ENCODE results near the gene EPB41L4B.
A peak's percentile ranks its signal among the peaks of the same experiment; 100 is the strongest.

Gene EPB41L4B

DNA sequence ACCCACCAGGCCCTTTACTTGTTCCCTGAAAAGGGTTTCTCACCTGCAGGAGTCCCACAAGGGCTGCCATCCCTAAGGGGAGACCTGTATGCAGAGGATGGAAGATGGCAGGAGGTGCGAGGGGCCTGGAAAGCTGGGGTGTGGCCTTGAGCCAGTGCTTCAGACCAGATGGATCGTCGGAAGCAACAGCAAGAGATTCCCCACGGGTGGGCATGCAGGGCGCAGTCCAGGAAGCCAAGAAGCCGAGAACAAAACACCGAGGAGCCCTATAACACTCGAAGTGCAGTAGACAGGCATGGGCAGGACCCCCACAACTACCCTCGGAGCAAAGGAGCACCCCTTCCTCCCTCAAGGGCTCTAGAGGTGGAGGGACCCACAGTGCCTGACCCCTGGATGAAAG is 129.1 kb downstream of the EPB41L4B start:
- no peak for DNase-seq

DNA sequence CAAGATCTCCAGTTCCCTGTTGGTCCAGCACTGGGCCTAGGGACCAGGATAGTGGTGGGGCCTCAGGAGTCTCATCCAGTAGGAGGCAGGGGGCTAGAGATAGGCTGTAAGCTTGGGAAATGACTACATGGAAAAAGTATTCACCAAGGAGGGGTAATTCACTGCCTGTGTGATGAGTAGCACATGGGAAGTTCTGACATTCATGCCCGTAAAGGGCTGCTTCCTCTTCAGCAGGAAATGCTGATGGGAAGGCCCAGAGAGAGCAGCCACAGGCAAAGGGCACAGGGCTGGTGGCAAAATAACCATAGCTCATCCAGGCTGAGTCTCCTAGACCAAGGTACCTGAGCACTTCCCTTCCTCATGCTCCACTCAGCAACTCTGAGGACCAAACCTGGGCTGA is 130.7 kb downstream of the EPB41L4B start:
- no peak for DNase-seq

DNA sequence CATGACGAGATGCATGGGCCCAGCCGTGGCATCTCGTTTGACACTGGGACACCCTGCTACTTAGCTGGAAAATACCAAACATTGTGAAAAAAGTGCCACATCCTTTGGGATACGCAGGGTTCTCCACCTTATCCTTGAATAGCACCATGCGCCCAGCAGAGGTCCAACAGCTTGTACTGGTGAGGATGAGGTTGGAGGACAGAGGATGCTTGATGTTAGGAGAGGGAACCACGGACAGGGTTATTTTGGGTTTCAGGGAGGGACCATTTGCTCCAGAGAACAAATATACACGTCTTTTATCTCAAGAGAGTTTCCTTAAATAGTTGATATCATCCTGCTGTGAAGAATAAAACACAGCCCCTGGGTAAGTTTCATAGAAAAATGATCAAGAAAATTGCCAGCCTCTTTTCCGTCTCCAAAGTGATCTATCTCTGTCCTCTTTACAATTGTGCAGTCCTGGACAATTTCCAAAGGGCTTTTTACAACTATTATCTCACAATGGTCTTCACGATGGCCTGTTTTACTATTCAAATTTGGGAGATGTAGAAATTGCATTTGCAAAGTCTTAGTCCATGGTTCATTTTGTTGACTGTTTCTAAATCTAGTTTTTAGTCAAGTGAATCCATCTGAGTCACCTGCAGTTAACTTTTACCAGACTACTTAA is 133.9 kb downstream of the EPB41L4B start:
- DNase-seq, result no peak

DNA sequence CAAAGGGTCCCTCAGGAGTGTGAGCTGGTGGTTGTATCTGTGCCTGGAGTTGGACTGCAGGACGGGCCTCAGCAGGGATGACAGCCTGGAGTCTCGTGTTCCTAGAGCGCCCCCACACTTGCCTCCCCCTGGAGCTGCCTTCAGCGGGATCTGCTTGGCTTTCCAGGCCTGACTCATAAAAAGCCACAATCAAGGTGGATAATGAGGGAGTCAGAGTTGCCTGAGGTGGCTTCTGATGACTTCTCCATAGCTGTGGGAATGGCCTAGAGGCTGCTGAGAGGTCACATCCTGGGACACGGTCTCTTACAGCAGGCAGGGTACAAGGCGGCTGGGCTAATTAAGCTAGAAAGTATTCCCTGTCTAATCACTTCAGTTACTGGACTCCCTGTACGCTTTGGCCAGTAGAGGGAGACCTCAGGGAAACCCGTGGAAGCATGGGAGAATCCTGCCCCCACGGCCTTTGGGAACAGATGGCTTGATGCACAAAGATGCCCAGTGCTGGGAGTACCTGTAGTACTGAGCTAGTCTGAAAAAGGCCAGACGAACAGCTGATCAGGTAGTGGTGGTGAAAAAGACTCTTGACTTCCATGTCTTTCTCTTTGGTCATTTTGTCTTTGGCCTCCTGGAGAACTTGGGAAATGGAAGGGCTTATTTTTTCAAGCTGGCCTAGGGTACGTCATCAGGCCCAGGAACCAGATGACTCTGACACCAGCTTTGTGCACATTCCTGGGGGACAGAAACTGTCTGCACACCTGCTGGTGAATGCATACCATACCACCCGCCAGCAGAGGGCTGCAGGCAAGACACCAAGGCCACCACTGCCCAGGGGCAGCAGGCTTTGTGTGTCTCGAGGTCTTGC is 137.7 kb downstream of the EPB41L4B start:
- no peak for DNase-seq

DNA sequence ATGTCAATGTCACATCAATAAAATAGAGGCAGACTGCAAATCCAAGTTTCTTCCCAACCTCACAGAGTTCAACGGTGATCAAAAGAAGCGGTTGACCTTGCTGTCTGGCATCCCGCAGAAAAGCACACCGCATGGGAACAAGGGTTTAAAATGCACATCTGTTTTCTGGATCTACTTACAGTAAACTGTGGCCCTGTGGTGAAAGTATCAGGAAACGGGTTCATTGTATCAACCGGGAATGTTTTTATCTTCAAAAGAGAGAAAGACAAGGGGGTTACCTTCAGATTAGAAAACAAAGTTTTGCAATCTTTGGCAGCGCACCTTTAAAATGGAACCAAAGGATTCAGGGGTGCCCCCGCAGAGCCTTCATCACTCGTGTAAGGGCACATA is 138.3 kb downstream of the EPB41L4B start:
- DNase-seq, result no peak

DNA sequence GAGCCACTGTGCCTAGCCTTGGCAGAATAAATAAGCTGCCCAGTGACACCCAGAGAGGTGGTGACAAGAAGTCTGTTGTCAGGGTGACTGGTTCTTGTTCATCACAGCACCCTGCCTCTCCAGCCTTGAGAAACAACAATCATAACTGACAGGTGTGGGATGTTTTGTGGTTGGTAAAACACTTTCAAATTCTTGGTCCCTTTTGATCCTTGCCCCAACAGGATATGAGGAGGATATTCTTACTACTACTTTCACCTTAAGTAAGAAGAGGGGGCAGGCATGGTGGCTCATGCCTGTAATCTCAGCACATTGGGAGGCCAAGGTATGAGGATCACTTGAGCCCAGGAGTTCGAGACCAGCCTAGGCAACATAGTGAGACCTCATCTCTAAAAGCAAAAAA is 139.6 kb downstream of the EPB41L4B start:
- no peak for DNase-seq

DNA sequence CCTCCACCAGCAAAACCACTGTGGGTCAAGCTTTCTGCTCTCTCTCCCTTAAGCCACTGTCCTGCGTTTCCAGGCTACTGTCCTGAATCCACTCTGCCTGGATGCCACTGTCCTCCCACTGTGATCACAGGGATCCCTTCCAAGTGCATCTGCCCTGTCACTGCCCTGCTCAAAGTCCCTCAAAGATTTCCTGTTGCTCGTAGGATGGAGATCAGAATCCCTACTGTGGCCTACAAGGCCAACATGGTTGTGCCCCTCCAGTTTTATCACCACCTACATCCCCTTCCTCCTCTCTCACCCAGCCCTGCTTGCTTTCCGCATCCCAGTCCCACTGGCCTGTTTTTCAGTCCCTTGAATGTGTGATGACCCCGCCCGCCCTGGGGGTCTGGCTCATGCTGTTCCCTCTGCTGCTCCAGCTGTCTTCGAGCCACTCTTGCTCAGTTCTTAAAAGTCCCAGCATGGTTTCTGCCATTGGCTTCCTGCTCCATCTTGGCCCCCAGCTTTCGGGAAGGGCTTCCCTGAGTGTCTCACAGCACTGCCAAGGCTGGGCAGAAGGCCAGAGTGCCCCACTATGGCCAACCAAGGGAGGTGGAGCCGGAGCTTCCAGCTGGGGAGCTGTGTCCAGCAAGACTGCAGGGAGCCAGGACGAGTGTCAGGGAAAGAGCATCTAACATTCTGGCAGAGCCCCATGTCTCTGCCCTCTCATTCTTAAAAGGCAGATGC is 140.9 kb downstream of the EPB41L4B start:
- DNase-seq, result peak; percentile 47

DNA sequence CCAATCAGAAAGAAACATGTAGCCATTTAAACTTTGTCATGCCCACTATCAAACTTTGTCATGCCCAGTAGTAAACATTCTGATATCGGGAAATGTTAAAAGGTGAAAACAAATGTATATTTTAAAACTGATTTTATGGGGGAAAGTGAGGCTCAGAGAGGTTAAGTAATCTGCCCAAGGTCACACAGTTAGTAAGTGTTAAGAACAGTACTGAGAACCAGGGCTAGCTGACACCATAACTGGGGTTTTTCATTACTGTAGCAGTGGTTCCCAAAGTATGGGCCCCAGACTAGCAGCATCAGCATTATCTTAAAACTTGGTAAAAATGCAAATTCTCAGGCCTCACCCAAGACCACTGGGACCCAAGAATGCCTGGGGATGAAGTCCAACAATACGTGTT is 143.9 kb downstream of the EPB41L4B start:
- no peak for DNase-seq

DNA sequence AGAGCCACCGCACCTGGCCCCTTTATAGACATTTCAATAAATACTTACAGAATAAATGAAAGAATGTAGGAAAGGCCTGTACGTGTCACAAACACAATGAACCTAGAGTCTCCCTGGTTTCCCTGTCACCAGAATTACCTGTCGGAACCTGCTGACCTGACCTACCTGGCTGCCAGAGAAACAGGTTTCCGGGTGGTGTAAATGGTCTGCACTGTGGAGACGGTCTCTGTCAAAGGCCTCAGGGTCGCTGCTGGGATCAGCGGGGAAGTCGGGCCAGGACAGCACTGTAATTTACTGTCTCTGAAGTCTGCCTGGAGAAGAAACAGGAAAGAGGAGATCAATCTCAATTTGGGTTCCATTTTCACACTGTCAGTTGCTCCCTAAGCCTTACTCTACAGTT is 144.5 kb downstream of the EPB41L4B start:
- no peak for DNase-seq

DNA sequence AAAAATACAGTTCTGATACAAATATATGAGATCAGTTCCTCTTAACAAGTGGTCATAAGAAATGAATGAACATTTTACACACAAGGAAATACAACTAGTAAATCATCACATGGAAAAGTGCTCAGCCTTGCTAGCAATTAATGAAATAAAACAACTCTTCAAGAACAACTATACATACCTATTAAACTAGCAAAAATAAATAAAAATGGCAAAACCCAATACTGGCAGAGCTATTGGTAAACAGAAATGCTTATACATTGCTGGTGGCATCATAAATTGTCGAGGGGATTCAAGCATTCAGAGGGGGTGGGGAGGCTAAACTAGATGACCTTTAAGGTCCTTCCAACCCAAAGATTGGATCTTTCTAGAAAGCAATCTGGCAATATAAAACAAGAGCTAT is 147.9 kb downstream of the EPB41L4B start:
- no peak for DNase-seq

DNA sequence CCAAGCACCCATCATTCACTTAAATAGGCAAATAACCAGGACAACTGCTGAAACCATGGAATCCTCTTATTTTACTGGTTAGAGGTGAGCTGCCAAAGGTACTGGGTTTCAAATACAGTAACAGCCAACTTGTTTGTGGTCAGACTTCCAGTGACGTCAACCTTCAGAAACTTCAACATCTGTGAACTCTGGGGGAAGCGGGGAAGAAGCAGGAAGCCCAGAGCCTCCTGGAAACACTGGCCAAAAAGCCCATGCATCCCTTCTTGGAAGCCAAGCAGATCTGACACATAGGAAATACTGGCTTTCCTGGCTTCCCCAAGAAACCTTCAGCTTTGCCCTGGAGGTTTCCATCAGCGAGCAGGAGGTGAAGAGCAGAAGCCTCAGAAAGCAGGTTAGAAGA is 148.9 kb downstream of the EPB41L4B start:
- no peak for DNase-seq

DNA sequence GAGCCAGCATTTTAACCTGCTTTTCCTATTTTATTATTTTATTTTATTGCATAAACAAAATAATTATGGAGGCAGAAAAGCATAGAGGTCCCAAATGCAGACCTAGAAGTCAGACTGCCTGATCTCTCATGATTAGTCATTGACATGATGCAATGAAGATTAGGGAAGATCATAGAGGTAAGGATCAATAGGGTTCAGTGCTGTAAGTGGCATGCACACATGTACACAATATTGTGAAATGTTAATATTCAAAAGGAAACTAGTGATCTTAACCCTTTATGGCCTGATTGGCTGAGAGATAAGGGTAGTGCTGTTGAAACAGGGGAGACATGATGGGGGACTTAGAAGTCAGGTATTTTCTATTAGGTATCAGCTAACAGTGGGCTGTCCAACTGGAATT is 152.7 kb downstream of the EPB41L4B start:
- DNase-seq, result no peak

DNA sequence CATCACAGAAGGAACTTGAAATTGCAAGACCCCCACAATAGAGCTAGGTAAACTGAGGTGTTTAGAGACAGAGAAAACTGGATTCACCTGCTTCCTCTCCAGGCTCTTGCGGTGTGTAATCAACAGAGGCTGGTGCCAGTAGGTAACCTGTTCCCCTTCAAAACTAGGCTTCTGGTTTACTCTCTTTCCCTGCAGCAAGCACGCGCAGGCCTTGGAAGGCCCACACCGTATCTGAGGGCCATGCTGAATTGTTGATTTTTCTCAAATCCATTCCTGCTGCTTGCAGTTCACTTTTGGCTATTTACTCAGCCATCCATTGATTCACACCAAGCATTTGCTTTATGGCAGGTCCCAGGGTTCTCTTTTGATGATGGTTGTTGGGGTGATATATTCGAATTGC is 153.1 kb downstream of the EPB41L4B start:
- no peak for DNase-seq

DNA sequence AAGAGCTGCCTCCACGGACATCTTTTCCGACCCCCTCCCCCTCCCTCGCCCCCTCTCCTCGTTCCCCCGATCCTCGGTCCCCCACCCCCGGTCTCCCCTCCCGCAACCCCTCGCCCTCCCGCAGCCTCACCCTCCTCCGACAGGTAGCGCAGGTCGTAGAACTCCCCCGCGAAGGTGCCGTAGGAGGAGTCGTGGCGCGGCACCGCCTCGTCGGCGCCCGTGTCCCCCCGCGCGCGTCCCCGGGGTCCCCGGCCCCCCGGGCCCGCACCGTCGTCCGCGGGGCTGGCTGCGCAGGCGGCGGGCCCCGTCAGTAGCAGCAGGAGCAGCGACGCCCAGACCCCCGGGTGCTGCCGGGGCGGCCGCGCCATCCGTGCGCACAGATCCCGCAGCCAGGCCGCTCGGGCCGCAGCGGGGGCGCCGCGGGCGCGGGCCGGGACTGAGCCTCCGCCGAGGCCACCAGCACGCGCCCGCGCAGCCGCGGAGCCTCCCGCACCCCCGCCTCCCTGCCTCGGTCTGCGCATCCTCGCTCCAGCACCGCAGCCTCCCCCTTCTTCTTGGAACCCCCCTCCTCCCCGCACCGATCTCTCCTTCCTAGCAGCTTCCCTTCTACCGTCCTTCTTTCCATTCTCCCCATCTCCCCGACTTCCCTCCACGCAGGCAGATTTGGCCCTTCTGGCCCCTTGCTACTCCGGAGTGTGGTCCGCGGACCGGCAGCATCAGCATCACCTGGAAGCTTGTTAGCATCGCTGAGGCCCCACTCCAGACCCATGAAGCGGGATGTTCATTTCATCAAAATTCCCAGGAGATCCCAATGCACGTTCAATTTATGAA is 153.9 kb downstream of the EPB41L4B start, which contains the start of gene FRRS1L:
TSS of gene FRRS1L (minus strand) at position 479 of the 831 bp plus-strand sequence. CDS start at position 368, 111 bp downstream.
- DNase-seq, result peak; percentile 39

DNA sequence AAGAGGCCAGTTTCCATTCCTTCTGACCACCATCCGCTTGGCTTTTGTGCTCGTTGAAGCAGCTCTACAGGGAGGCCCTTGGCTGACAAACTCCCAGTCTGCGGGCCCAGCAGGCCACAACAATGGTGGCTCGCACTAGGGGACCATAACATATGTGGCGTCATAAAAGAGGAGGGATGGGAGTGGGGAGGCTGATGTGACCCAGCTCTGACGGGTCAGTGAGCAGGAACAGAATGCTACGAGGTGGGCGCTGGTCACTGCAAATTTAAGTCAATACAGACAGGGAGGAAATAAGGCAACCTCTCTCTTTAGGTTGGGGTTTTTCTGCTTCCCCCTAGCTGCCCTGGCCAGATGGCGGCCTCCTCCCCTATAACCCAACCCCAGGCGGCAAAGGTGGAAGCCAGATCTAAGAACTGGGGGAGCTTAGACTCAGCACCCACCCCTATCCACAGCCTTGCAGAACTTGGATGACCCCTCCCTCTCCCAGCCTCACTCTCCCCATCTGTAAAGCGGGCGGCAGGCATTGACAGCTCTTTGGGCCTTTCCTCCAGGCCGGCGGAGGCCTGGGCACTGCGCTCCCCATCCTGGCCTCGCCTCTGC is 154.6 kb downstream of the EPB41L4B start:
- no peak for DNase-seq

DNA sequence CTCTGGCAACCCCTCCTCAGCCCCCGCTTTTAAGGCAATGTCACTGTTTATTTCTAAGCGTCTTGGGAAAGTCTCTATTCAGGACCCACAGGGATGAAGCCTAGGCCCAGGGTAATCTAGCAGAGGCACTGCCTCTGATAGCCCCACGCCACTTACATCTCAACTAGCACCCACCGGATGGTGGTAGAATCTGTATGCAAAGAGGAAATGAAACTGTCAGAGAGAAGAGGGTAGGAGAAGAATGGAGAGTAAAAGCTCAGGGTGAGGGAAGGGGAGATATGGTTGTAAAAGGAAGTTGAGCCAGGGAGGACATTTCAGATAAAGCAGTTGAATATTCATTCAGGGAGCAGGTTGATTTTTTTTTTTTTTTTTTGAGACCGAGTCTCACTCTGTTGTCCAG is 156.8 kb downstream of the EPB41L4B start:
- no peak for DNase-seq

DNA sequence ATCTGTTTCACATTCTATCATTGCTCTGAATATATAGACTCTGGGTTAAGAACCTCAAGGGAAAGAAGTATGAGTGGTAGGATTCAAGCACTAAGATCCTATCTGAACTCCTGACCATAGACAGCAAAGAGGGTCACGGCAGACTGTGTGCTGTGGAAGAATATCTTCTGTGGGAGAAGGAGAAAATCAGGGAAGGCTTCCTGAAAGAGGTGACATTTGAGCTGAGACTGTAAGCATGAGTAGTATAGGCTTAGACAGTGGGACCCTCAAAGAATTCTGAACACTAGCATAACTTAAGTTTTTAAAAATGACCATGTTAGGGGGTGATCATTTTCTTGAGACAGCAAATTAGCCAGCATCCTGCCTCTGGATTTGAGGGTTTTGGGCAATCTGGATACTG is 157.7 kb downstream of the EPB41L4B start:
- no peak for DNase-seq

DNA sequence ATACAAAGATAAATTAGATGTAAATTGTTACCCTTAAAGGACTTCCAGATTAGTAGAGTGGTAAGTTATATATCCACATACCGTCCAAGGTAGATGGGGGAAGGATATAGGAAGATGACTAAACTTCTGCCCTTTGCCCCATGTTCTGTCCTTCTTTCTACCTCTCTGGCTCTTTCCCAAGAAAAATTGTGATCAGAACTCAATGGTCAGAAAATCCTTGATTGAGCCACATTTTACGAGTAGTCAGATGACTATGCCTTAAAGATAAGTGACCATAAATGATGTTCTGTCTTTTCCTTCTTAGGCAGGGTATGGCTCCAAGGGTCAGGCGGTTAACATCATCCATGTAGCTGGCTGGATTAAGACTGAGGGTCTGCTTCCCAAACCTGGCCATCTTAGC is 158.2 kb downstream of the EPB41L4B start:
- no peak for DNase-seq

DNA sequence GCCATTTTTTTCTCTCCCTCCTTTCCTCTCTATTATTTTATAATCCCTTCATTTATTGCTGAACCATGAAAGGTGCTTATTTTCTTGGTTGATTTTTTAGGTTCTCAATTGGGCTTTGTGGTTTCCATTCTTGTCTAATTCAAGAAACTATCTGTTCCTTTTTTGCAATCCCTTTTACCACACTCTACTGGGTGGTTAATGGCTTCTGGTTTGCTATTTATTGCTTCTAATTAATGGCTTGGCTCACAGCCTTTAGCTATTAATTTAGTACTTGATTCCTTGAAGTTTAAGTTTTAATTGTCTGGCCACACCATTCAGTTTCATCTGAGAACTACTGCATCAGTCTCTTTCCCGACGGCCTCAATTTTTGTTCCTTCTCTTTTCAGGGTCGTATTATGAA is 159.4 kb downstream of the EPB41L4B start:
- no peak for DNase-seq

DNA sequence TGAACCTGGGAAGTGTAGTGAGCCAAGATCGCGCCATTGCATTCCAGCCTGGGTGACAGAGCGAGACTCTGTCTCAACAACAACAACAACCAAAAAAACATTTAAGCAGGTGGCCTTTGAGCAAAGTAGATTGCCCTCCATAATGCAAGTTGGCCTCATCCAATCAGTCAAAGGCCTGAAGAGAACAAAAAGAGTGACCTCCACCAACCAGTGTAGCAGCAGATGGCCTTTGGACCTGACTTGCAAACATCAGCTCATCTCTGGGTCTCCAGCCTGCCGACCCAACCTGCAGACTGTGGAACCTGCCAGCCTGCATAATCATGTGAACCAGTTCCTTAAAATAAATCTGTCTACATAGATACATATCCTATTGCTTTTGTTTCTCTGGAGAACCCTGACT is 161.3 kb downstream of the EPB41L4B start:
- no peak for DNase-seq

DNA sequence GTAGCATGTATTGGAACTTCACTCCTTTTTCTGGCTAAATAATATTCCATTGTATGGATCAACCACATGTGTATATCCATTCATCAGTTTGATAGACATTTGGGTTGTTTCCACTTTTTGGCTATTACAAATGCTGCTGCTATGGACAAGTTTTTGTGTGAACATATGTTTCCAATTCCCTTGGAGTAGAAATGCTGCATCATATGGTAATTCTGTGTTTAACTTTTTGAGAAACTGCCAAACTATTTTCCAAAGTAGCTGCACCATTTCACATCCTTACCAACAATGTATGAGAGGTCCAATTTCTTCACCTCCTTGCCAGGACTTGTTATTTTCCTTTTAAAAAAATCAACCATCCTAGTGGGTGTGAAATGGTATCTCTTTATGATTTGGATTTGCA is 162.2 kb downstream of the EPB41L4B start:
- no peak for DNase-seq

DNA sequence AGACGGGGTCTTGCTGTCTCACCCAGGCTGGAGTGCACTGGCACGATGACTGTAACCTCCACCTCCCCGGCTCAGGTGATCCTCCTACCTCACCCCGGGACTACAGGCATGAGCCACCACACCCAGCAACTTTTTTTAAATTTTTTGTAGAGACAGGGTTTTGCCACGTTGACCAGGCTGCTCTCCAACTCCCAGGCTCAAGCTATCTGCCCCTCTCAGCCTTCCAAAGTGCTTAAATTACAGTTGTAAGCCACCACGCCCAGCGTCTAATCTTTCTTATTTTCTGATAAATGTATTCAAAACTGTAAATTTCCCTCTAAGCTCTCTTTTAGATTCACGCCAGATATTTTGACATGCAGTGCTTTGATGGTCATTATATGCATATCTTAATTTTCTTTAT is 164.2 kb downstream of the EPB41L4B start:
- DNase-seq, result no peak
